Measurements from ENCODE around the gene DOHH. TPM values are rescaled to one million over a fixed set of nuclear protein-coding genes. Genes with fewer than 3 reads are reported as not detected.

Gene DOHH, protein sequence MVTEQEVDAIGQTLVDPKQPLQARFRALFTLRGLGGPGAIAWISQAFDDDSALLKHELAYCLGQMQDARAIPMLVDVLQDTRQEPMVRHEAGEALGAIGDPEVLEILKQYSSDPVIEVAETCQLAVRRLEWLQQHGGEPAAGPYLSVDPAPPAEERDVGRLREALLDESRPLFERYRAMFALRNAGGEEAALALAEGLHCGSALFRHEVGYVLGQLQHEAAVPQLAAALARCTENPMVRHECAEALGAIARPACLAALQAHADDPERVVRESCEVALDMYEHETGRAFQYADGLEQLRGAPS
- total RNA-seq (14.8 and 15.2 TPM in 2 replicates), polyA plus RNA-seq (8.0 and 8.7 TPM in 2 replicates), polyA minus RNA-seq (3.8 and 5.0 TPM in 2 replicates), Bru-seq, nascent RNA (percentile 52 among the genes with signal in this experiment), BruChase-seq, experiment 1, labeled RNA remaining after a 6-hour chase (percentile 66 among the genes with signal in this experiment), BruChase-seq, experiment 2, labeled RNA remaining after a 2-hour chase (percentile 53 among the genes with signal in this experiment)
- polyA plus RNA-seq (2011; cell fraction: cytosol; rRNA removed), result 4.9 and 8.5 TPM in 2 replicates
- polyA plus RNA-seq (2011; cell fraction: nucleus; rRNA removed), result 4.1 and 5.8 TPM in 2 replicates
- polyA plus RNA-seq (2012), result 11.1 and 12.9 TPM in 2 replicates
- polyA minus RNA-seq (2011; cell fraction: cytosol; rRNA and poly(A)+ RNA removed), result 17.2 TPM
- polyA minus RNA-seq (2011; cell fraction: nucleus; rRNA and poly(A)+ RNA removed), result 2.5 and 3.0 TPM in 2 replicates
- long read RNA-seq, transcript DOHH-201 (5 exons, 2,031 nt), result major isoform, 38 of 46 reads
- long read RNA-seq, partial matches to known transcripts, result 4 of 46 reads
- long read RNA-seq, other reads (novel, unspliced or antisense), result 4 of 46 reads

GRCh38 chr19:3500429-3501101, at the start of gene DOHH:
Gene DOHH, minus strand, starts transcription at chr19:3500674. Its CDS starts 3,860 bp downstream, at chr19:3496814.
- DNase-seq (ENCODE audit: low read depth, low spot score), result peak; percentile 98
- FAIRE-seq, result peak; percentile 100
- H3K9me1 ChIP-seq (replicated peaks; ENCODE audit: control insufficient read depth, extremely low read depth, insufficient read depth, low read length), result no peaks in the 10 kb centered on the region
- peaks cover 9% of the 10 kb centered on the region for H3K4me1 ChIP-seq (ENCODE audit: control insufficient read depth, extremely low read depth, insufficient read depth, low read length)
- H3K9me3 ChIP-seq (replicated peaks; ENCODE audit: control insufficient read depth, insufficient read depth, low read length), result no peaks in the 10 kb centered on the region
- H3K79me2 ChIP-seq (ENCODE audit: control insufficient read depth, insufficient read depth, low read length), result peaks cover 28% of the 10 kb centered on the region
- H3K4me2 ChIP-seq (ENCODE audit: insufficient read depth, low read length), result peak within 1 kb of the TSS; percentile 87
- H3K27me3 ChIP-seq (ENCODE audit: control insufficient read depth in 2 of 2, insufficient read depth in 2 of 2, low read length in 2 of 2), result no peaks in the 10 kb centered on the region
- peak; percentile 93 for TF ChIP-seq MAX (IDR thresholded peaks at IDR 0.05; ENCODE audit: insufficient read depth, insufficient read length)
- TF ChIP-seq POLR2A (IDR thresholded peaks at IDR 0.05; ENCODE audit: low read depth, low read length), result peak; percentile 92
- TF ChIP-seq MYC (IDR thresholded peaks at IDR 0.05; ENCODE audit: low read depth, low read length), result peak; percentile 34
- peak; percentile 93 for TF ChIP-seq POLR2AphosphoS5 (IDR thresholded peaks at IDR 0.05; ENCODE audit: insufficient read depth, low read depth, low read length)
- TF ChIP-seq, protein P1, sequence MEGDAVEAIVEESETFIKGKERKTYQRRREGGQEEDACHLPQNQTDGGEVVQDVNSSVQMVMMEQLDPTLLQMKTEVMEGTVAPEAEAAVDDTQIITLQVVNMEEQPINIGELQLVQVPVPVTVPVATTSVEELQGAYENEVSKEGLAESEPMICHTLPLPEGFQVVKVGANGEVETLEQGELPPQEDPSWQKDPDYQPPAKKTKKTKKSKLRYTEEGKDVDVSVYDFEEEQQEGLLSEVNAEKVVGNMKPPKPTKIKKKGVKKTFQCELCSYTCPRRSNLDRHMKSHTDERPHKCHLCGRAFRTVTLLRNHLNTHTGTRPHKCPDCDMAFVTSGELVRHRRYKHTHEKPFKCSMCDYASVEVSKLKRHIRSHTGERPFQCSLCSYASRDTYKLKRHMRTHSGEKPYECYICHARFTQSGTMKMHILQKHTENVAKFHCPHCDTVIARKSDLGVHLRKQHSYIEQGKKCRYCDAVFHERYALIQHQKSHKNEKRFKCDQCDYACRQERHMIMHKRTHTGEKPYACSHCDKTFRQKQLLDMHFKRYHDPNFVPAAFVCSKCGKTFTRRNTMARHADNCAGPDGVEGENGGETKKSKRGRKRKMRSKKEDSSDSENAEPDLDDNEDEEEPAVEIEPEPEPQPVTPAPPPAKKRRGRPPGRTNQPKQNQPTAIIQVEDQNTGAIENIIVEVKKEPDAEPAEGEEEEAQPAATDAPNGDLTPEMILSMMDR (IDR thresholded peaks at IDR 0.05; ENCODE audit: extremely low read depth in 1 of 2, insufficient read depth in 1 of 2, low read depth in 1 of 2, low read length in 2 of 2), result no peak
- peak within 1 kb of the TSS; percentile 85 for H2AFZ ChIP-seq (ENCODE audit: low read depth, low read length)
- intact Hi-C loops (cut with micrococcal nuclease) (no loop called here), dilution Hi-C loops (cut with MboI; ENCODE audit: extremely low pct_ligation_motif_present, low sequenced_read_pairs) (no loop called here)
- POLR2A ChIA-PET, result no interaction called here
- BruUV-seq (replicated peaks), result no TSS peak
- peak within 1 kb of the TSS; percentile 91 for H3K9ac ChIP-seq (replicated peaks; ENCODE audit: extremely low read depth, insufficient read depth, low read length)
- H4K20me1 ChIP-seq (replicated peaks; ENCODE audit: control insufficient read depth, extremely low read depth, insufficient read depth, low read length), result no peaks in the 10 kb centered on the region
- H3K27ac ChIP-seq (ENCODE audit: insufficient read depth, low read depth, low read length), result peak within 1 kb of the TSS; percentile 87
- peak within 1 kb of the TSS; percentile 73 to 87 (median 80) for H3K4me3 ChIP-seq (replicated peaks in 1 of 3; ENCODE audit: insufficient read depth in 1 of 3, low read depth in 1 of 3, low read length in 3 of 3)
- peaks cover 0 to 8% of the 10 kb centered on the region in 2 experiments for H3K36me3 ChIP-seq (ENCODE audit: control insufficient read depth in 2 of 2, extremely low read depth in 1 of 2, insufficient read depth in 2 of 2, low read length in 2 of 2)
- CTCF ChIA-PET, result interaction anchor here (0.6 to 1.1 kb wide), 4 partner anchors 15 to 195 kb away, joined by 3 to 15 read pairs (median 4); no protein-coding TSS in a partner anchor

Measured in endothelial cell of umbilical vein (primary cell).